ENCODE measurements around the gene SEC24C.
"Not testable (repeated sequence)": the region's sequence is repeated elsewhere in the genome, so short reads cannot be mapped to it uniquely, and the experiment has no call there.

SEC24C gene, protein sequence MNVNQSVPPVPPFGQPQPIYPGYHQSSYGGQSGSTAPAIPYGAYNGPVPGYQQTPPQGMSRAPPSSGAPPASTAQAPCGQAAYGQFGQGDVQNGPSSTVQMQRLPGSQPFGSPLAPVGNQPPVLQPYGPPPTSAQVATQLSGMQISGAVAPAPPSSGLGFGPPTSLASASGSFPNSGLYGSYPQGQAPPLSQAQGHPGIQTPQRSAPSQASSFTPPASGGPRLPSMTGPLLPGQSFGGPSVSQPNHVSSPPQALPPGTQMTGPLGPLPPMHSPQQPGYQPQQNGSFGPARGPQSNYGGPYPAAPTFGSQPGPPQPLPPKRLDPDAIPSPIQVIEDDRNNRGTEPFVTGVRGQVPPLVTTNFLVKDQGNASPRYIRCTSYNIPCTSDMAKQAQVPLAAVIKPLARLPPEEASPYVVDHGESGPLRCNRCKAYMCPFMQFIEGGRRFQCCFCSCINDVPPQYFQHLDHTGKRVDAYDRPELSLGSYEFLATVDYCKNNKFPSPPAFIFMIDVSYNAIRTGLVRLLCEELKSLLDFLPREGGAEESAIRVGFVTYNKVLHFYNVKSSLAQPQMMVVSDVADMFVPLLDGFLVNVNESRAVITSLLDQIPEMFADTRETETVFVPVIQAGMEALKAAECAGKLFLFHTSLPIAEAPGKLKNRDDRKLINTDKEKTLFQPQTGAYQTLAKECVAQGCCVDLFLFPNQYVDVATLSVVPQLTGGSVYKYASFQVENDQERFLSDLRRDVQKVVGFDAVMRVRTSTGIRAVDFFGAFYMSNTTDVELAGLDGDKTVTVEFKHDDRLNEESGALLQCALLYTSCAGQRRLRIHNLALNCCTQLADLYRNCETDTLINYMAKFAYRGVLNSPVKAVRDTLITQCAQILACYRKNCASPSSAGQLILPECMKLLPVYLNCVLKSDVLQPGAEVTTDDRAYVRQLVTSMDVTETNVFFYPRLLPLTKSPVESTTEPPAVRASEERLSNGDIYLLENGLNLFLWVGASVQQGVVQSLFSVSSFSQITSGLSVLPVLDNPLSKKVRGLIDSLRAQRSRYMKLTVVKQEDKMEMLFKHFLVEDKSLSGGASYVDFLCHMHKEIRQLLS

DNA sequence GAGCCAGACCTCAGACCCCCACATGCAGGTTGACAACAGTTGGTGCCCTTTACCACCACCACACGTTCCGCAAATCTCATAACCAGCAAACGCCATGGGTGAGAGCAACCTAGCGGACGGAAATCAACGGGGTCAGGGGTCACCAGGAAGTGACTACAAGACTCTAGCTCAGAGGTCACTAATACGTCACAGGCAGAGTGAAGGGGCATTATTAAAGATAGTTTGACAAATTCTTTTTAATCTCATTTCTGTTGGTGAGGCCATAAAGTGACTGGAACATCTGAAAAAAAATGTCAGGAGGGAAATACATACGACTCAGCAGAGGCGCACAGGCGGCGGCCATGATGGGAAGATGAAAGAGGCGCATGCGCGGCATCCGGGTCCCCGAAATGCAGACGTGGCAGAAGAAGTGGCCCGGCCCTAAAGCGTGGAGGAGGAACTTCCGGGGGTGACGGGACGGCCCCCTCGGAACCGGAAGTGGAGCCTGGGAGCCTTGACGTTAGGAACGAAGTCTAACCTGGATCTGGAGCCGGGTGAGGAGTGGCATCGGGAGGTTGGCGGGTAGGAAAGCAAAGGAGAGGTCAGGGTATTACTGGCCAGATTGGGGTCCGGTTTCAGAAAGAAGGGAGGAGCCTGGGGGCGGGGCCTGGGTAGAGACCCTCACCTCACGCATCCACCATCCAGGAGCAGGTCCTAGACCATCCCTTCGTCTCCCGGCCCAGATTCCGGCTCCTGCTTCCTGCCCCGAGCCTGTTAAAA lies at the start of gene SEC24C:
TSS of gene SEC24C (plus strand) at position 468 of the 759 bp plus-strand sequence. CDS start 2,461 bp downstream, outside the sequence.
- peak; percentile 95 for DNase-seq

DNA sequence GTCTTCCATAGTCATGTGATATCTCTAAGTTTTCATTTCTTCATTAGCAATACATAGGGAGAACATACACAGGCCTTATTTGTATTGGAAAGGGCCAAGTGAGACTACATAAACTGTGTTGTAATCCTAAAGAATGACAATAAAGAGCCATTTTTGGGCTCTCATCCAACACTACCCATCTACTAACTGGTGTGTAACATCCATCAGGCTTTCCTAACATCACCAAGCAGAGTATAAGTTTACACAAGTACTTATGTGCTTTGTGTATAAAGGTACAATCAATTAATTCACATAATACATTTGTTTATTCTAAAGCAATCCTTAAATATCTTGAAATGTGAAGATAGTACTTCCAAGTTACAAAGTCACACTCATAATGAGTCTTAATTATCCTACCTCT lies 48.9 kb upstream of the SEC24C start:
- not testable (repeated sequence) for DNase-seq

DNA sequence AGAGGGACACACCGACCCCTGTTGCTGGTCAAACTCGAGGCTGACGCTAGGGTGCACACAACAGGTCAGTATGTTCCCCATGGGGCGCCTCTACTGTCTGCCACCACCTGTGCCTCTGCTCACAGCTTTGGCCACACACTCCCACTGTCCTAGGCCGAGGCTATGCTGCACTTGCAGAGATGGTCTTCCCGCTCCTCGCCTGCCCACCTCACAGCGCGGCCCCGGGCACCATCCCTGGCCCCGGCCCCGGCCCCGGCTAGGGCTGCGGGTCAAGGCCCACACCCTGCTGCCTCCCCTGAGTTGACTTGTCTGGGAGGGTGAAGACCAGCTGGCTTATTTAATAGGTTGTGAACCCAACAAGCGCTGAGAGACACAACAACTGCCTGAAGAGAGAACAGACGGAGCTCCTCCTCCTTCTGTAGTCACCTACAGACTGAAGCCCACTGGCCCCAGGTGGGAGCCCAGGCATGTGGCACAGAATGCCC lies 46.5 kb upstream of the SEC24C start, which contains the start of gene AGAP5:
TSS of gene AGAP5 (minus strand) at position 435 of the 485 bp plus-strand sequence. CDS start at position 81, 354 bp downstream.
- not testable (repeated sequence) for DNase-seq

- not testable (repeated sequence) for DNase-seq
Measured at GRCh38 chr10:73698819-73699218, 45.4 kb upstream of the SEC24C start.

DNA sequence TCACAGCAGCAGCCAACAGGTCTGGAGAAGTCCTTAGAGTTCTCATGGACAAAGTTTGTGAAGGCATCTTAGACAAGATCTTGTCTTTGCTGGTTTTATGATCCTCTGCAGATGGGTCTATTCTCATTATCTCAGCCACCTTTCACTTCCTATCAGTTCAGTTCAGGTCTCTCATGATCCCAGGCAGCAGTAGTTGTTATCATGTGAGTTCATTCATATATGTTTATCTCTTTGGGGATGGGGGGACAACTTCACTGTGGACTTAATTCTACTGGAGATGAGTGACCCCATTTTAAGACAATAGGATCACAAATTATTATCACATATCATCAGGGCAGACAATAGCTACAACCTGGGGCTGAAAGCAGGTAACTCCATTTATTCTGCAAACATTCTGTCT lies 40.2 kb upstream of the SEC24C start:
- not testable (repeated sequence) for DNase-seq

GRCh38 chr10:73705506-73706072 lies 38.6 kb upstream of the SEC24C start:
- DNase-seq = not testable (repeated sequence)

DNA sequence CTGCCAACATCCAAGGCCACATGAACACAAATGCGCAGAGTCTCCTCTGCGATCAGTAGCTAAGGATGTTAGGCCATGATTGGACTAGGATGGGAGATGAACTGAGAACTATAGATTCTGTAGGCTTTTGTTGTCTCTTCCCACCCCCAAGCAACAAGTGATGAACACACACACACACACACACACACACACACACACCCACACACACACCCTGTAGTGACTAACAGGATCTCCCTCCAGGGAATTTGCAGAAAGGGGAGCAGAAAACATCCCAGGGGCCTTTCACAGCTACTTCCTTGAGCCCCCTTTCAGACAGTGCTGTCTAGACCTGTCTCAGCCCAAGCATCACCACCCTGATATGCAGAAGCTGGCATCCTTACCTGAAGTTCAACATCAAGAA lies 37.7 kb upstream of the SEC24C start:
- not testable (repeated sequence) for DNase-seq

DNA sequence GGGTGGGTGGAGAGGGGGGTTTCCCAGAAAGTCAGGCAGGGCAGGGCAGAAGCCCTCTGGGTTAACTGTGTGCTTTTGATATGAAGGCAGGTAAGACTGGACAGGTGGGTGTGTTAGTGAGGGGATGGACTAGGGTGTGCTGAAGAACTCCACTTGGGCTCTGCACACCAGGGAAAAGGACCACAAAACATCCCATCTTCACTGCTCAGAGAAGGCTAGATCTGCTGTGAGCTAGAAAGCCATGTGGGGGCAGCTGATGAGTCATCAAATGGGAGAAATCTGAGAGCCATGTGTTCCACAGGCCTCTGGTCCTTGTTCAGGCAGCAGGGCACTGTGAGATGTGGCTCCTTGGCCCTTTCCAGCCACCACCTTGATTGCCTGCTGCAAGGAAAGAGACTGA lies 36.5 kb upstream of the SEC24C start:
- DNase-seq = not testable (repeated sequence)

DNA sequence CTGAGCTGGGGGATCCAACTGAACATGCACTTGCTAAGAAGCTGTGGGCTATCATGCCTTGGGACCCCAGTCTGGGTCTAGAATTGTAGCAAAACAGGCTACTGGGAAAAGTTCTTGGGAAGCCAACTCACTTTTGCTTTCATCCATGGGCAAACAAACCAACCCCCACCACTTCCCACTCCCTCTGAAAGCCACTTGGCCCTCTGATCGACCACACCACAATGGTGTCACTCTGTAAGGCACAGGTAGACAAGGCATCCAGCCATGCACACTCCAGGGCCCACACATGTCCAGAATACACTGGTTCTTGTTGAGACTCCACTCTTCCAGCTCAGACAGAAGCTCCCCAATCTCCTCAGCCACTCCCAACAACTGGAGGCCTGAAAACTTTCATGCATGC lies 36.0 kb upstream of the SEC24C start:
- not testable (repeated sequence) for DNase-seq

DNA sequence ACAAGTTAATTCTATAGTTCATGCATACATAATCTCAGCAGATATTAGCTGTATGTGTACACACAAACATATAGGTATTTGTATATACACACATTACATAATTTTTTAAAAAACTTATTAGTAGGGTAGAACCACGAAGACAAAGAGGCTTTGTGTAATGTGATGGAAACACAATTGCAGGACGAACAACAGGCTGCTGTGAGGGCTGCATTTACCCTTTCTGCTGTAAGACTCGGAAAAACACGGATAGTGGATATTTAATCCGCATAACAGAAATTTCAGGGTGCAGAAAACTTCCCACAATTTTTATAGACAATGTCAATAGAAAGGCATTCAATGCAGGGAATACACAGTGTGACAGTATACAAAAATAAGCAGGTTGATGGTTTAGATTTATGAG lies 32.5 kb upstream of the SEC24C start:
- not testable (repeated sequence) for DNase-seq

GRCh38 chr10:73713912-73714311 lies 30.3 kb upstream of the SEC24C start:
- DNase-seq = not testable (repeated sequence)

DNA sequence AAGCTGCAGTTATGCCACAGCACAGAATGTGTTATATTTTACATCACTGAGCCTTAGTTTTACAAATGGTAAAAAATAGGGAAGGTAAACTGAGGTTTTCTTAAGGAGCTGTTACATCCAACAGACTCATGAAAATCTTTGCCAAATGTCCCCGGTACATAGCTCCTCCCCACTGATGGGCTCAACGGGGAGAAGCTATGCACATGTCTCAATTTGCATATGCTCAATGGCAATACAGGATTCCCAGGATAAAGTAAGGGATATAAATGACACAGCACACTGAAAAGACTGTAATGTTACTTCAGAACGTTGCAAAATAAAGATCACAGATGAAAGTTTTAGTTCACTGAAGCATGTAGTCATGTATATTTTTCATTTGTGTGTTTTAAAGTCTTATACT lies 29.7 kb upstream of the SEC24C start:
- DNase-seq = not testable (repeated sequence)

DNA sequence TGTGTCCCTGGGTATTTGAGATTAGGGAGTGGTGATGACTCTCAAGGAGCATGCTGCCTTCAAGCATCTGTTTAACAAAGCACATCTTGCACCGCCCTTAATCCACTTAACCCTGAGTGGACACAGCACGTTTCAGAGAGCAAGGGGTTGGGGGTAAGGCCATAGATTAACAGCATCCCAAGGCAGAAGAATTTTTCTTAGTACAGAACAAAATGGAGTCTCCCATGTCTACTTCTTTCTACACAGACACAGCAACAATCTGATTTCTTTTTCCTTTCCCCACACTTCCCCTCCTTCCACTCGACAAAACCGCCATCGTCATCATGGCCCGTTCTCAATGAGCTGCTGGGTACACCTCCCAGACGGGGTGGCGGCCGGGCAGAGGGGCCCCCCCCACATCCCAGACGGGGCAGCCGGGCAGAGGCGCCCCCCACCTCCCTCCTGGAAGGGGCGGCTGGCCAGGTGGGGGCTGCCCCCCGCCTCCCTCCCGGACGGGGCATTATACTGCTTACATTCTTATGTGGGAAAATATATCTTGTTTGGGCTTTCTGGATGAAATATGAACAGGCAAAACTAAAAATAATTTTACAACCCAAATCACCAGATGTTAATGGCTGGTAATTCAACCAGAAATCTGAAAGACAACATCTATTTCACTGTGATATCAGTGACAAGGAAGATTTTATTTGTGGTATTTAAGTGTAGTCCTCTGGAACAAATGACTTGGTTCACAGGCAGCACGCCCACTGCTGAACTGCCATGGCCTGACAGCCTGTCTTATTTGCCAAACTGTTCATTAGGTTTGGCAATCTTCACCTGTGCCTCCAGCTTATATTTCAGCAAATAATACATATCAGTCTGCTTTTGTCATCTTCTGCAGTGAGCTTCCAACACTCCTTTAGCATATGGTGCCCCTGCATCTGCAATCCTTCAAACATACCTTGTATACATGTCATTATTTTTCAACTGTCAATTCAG lies 28.7 kb upstream of the SEC24C start:
- not testable (repeated sequence) for DNase-seq

DNA sequence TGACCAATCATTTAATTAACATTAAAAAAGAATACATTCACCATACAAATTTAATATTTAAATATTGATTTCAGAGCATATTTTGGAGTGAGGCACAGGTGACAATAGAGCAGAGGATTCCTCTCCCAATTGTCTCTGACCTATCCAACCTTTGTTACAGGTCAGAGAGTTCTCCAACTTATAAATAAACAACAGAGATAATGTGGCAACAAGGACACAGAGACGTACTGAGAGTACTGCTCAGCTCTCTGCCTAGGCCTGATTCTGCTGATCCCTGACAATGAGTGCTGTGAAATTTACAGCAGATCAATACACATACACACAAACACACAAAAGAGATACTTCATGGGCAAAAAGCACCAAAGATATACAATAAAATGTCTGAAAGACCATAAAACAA lies 27.9 kb upstream of the SEC24C start:
- no peak for DNase-seq

GRCh38 chr10:73717556-73717955 lies 26.6 kb upstream of the SEC24C start:
- no peak for DNase-seq

- DNase-seq = peak; percentile 21
Measured at GRCh38 chr10:73720561-73720960, 23.6 kb upstream of the SEC24C start.

GRCh38 chr10:73723516-73723915 lies 20.7 kb upstream of the SEC24C start:
- no peak for DNase-seq

DNA sequence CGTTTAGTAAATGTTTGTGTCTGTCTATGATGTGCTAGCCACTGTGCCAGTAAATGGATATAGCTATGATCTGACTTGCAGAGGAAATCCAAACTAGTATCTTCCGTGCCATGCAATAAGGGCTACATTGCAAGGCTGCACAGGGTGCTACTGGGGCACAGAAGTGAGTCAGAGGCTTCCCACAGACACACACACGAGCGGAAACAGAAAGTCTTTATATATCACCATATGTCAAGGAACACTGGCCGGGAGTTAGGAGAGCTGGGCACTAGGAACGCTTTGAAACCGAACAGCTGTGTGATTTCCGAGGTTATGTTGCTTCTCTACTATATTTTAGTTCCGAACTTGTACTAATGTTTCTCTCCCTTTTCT lies 14.4 kb upstream of the SEC24C start:
- DNase-seq = not testable (repeated sequence)

DNA sequence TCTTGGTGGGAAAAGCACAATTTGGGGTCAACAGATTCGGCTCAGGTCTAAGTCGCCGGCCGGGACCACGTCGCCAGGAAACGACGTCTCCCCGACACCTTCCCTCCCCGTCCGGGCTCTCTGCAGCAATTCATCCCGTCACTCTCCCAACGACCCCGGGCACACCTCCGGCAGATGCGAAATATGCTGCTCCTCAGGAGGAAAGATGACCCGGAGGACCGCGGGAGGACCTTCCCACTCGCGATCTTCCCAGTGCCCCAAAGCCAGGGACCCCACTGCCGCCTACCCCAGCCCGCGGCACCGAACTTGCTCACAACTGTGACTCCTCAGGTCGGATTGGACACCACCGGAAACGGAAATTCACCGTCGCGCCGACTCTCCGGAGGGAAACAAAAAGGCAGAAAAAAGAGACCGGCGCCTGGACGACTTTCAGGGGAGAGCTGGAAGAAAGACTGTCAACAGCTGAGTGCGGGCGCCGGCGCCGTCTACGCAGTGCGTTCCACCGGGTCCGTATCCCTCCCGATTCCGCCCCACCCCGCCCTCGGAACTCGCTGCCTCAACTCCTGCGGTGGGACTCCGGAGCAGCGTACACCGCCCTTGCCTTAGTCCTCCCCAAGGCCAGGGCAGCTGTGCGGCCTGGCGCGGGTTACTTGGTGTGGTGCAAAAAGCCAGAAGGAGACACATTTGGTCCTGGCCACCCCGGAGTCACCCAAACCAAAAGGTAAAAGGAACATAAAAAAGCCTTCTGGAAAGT lies 13.8 kb upstream of the SEC24C start:
- DNase-seq = peak; percentile 87
